WERI-Rb-1 (cell line): ENCODE data around the gene PROM2.

Source experiments
- DNase-seq: peaks from one replicate; pipeline ENCODE4 v3.0.0-alpha.2; 2020
- H3K27ac ChIP-seq: fragments of 250-450 bp; sonication (Bioruptor Pico); 2 replicates; pipeline ENCODE4 v1.5.1; 2020; ENCODE audit warnings: mild to moderate bottlenecking, moderate library complexity
- H3K27me3 ChIP-seq: fragments of 250-450 bp; sonication (Bioruptor Pico); 2 replicates; pipeline ENCODE4 v1.5.1; 2021; ENCODE audit warnings: mild to moderate bottlenecking, low read depth, moderate library complexity; ENCODE audit not compliant: insufficient read depth, severe bottlenecking
- H3K36me3 ChIP-seq: fragments of 250-450 bp; sonication (Bioruptor Pico); 2 replicates; pipeline ENCODE4 v1.5.1; 2020; ENCODE audit warnings: mild to moderate bottlenecking, moderate library complexity
- H3K4me3 ChIP-seq: 2 replicates; pipeline ENCODE4 v1.5.1; 2011; ENCODE audit warnings: low read depth, mild to moderate bottlenecking, control low read depth, low read length
- H3K9me3 ChIP-seq: fragments of 250-450 bp; sonication (Bioruptor Pico); 2 replicates; pipeline ENCODE4 v1.5.1; 2021; ENCODE audit warnings: mild to moderate bottlenecking, moderate library complexity; ENCODE audit not compliant: severe bottlenecking
- TF ChIP-seq, protein P1 (sequence below): IDR thresholded peaks from 2 replicates; pipeline ENCODE4 v1.5.1; 2011; ENCODE audit warnings: low read depth, mild to moderate bottlenecking, control low read depth, inconsistent platforms, low read length

Gene PROM2

DNA sequence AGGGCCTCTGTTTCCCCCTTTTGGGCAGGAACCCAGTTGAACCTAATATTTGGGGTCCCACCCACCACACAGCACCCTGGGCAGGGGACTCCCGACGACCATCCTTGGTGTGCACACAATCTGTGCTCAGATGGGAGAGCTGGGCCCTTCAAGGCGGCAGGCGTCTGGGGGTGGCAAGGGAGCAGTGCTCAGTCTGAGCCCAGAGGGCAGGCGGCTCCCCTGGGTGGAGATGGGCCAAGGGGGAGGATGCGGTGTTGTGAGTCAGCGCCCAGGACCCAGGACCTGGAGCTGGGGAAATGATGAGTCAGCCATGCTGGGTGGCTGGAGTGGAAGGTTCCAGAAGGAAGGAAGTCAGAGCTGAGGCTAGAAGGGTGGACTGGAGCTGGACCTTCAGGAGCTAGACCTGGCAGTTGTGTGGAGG, 3.8 kb downstream of the PROM2 start:
- no peak overlapping the region for H3K27ac ChIP-seq
- DNase-seq, result no peak
- H3K36me3 ChIP-seq, result no peaks in the 10 kb centered on the region
- H3K9me3 ChIP-seq, result no peaks in the 10 kb centered on the region
- H3K27me3 ChIP-seq, result no peaks in the 10 kb centered on the region
- TF ChIP-seq, protein P1, sequence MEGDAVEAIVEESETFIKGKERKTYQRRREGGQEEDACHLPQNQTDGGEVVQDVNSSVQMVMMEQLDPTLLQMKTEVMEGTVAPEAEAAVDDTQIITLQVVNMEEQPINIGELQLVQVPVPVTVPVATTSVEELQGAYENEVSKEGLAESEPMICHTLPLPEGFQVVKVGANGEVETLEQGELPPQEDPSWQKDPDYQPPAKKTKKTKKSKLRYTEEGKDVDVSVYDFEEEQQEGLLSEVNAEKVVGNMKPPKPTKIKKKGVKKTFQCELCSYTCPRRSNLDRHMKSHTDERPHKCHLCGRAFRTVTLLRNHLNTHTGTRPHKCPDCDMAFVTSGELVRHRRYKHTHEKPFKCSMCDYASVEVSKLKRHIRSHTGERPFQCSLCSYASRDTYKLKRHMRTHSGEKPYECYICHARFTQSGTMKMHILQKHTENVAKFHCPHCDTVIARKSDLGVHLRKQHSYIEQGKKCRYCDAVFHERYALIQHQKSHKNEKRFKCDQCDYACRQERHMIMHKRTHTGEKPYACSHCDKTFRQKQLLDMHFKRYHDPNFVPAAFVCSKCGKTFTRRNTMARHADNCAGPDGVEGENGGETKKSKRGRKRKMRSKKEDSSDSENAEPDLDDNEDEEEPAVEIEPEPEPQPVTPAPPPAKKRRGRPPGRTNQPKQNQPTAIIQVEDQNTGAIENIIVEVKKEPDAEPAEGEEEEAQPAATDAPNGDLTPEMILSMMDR, result no peak
- H3K4me3 ChIP-seq, result no peak overlapping the region

- Histone ChIP-seq H3K27me3 (no peaks in the 10 kb centered on the region), H3K9me3 (no peaks in the 10 kb centered on the region), H3K27ac (no peak overlapping the region), H3K4me3 (no peak overlapping the region), H3K36me3 (no peaks in the 10 kb centered on the region)
- TF ChIP-seq, protein P1, result no peak
- no peak for DNase-seq
These were observed 4.5 kb downstream of the PROM2 start for GRCh38 chr2:95278637-95279225.

GRCh38 chr2:95279435-95280035, 5.3 kb downstream of the PROM2 start:
- no peak overlapping the region for H3K27ac ChIP-seq
- no peaks in the 10 kb centered on the region for H3K36me3 ChIP-seq
- no peaks in the 10 kb centered on the region for H3K27me3 ChIP-seq
- DNase-seq, result no peak
- TF ChIP-seq, protein P1, result no peak
- H3K4me3 ChIP-seq, result no peak overlapping the region
- H3K9me3 ChIP-seq, result no peaks in the 10 kb centered on the region

- DNase-seq, result no peak
- Histone ChIP-seq H3K27me3 (no peaks in the 10 kb centered on the region), H3K36me3 (no peaks in the 10 kb centered on the region), H3K27ac (no peak overlapping the region), H3K4me3 (no peak overlapping the region), H3K9me3 (no peaks in the 10 kb centered on the region)
- TF ChIP-seq, protein P1, result no peak
These were observed 6.8 kb downstream of the PROM2 start for GRCh38 chr2:95281071-95281470.

DNA sequence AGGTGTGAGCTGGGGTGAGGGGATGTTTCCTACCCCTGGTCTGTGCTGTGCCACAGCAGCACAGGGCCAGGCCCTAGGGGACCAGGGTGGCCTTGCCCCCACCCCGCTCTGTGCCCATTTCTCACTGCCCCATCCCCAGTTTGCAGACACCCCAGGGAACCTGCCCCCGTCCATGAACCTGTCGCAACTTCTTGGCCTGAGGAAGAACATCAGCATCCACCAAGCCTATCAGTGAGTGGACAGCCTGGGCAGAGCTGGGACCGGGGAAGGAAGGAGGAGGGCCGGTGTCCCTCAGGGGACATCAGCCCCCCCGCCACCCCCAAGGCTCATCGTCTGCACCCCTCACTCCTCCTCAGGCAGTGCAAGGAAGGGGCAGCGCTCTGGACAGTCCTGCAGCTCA, 7.5 kb downstream of the PROM2 start:
- no peak overlapping the region for H3K27ac ChIP-seq
- H3K36me3 ChIP-seq, result no peaks in the 10 kb centered on the region
- TF ChIP-seq, protein P1, result no peak
- H3K4me3 ChIP-seq, result no peak overlapping the region
- H3K9me3 ChIP-seq, result no peaks in the 10 kb centered on the region
- no peak for DNase-seq
- no peaks in the 10 kb centered on the region for H3K27me3 ChIP-seq

- TF ChIP-seq, protein P1, result no peak
- H3K4me3 ChIP-seq, result no peak overlapping the region
- no peaks in the 10 kb centered on the region for H3K36me3 ChIP-seq
- no peaks in the 10 kb centered on the region for H3K27me3 ChIP-seq
- H3K9me3 ChIP-seq, result no peaks in the 10 kb centered on the region
- H3K27ac ChIP-seq, result no peak overlapping the region
- DNase-seq, result no peak
These were observed 8.2 kb downstream of the PROM2 start for GRCh38 chr2:95282458-95282857.
